Coronary artery (tissue), 2 donors: ENCODE measurements around the gene NR2C2AP.

Source experiments
- DNase-seq: peaks from one replicate; pipeline ENCODE4 v3.0.0-alpha.2; 2017; ENCODE audit warnings: low spot score
- H3K27ac ChIP-seq, 2 donors: fragments of 200-600 bp; sonication (generic); one replicate each; pipeline ENCODE4 v1.5.1; 2016 to 2019
- H3K4me3 ChIP-seq: fragments of 200-600 bp; sonication (generic); 2 replicates; pipeline ENCODE4 v1.5.1; 2016; ENCODE audit warnings: mild to moderate bottlenecking, moderate library complexity
- CTCF ChIP-seq: fragments of 200-600 bp; sonication (generic); IDR thresholded peaks from one replicate; pipeline ENCODE4 v1.5.1; 2019; ENCODE audit warnings: antibody characterized with exemption

The NR2C2AP gene, protein sequence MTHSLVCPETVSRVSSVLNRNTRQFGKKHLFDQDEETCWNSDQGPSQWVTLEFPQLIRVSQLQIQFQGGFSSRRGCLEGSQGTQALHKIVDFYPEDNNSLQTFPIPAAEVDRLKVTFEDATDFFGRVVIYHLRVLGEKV

GRCh38 chr19:19203012-19203856 lies at the start of gene NR2C2AP:
Gene NR2C2AP (minus strand): TSS chr19:19203414. CDS start chr19:19203060, 354 bp downstream.
- DNase-seq = peak; percentile 89
- Histone ChIP-seq H3K27ac (peak within 1 kb of the TSS; percentile 60 to 79), H3K4me3 (peak within 1 kb of the TSS; percentile 76)
- no peak for TF ChIP-seq CTCF

GRCh38 chr19:19250196-19250801 lies 47.1 kb upstream of the NR2C2AP start:
- no peak overlapping the region for H3K4me3 ChIP-seq
- H3K27ac ChIP-seq = no peak overlapping the region
- TF ChIP-seq CTCF = no peak
- DNase-seq = no peak

DNA sequence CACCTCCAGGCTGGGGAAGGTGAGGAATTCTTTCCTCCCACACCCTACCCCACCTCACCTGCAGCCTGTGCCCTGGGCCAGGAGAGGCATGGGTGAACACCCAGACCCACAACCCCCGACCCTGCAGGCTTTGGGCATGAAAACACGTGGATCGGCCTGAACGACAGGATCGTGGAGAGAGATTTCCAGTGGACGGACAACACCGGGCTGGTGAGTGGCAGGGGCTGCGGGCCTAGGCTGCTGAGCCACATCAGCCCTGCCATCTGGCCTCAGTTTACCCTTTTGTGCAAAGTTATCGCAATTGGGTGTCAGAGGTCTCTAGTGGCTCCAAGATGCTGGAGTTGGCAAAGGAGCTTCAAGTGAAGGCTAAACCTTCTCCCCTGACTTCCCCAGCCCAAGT lies 37.3 kb upstream of the NR2C2AP start:
- no peak for TF ChIP-seq CTCF
- Histone ChIP-seq H3K4me3 (no peak overlapping the region), H3K27ac (no peak overlapping the region)
- DNase-seq = no peak

- DNase-seq = no peak
Observed at GRCh38 chr19:19239675-19240074, 36.5 kb upstream of the NR2C2AP start.

GRCh38 chr19:19238126-19238894 lies 35.1 kb upstream of the NR2C2AP start:
- no peak for DNase-seq
- Histone ChIP-seq H3K4me3 (no peak overlapping the region), H3K27ac (no peak overlapping the region)
- no peak for TF ChIP-seq CTCF

More at GRCh38 chr19:19239675-19240074, 36.5 kb upstream of the NR2C2AP start:
- no peak for TF ChIP-seq CTCF
- Histone ChIP-seq H3K4me3 (no peak overlapping the region), H3K27ac (no peak overlapping the region)

- DNase-seq = no peak
- no peak overlapping the region for H3K27ac ChIP-seq
- TF ChIP-seq CTCF = no peak
- H3K4me3 ChIP-seq = no peak overlapping the region
Observed at GRCh38 chr19:19236173-19236572, 33.0 kb upstream of the NR2C2AP start.
